Loucy (cell line): ENCODE measurements around the gene TOP3B.

ENCODE experiments used
- H2AFZ ChIP-seq: fragments of 200-600 bp; sonication (generic); 2 replicates; pipeline ENCODE4 v1.6.0; 2016; ENCODE audit warnings: antibody characterized with exemption, mild to moderate bottlenecking, low read length, moderate library complexity
- H3F3A ChIP-seq: fragments of 200-600 bp; 2 replicates; pipeline ENCODE4 v1.6.0; 2016; ENCODE audit warnings: antibody characterized with exemption, low read depth, mild to moderate bottlenecking
- H3K27me3 ChIP-seq: fragments of 200-600 bp; sonication (generic); 2 replicates; pipeline ENCODE4 v1.6.1; 2014; ENCODE audit warnings: low read length, mild to moderate bottlenecking; ENCODE audit not compliant: insufficient read depth, poor library complexity, severe bottlenecking
- H3K36me3 ChIP-seq: fragments of 200-600 bp; sonication (generic); 2 replicates; pipeline ENCODE4 v1.6.1; 2016; ENCODE audit warnings: low read length; ENCODE audit not compliant: insufficient read depth
- H3K4me1 ChIP-seq: fragments of 200-600 bp; sonication (generic); 2 replicates; pipeline ENCODE4 v1.5.1; 2014; ENCODE audit warnings: low read length, mild to moderate bottlenecking; ENCODE audit not compliant: insufficient read depth, poor library complexity, severe bottlenecking
- H3K4me2 ChIP-seq: fragments of 200-600 bp; sonication (generic); 2 replicates; pipeline ENCODE4 v1.6.0; 2014; ENCODE audit warnings: antibody characterized with exemption, low read length, low read depth, mild to moderate bottlenecking; ENCODE audit not compliant: poor library complexity, severe bottlenecking
- H3K4me3 ChIP-seq: fragments of 200-600 bp; sonication (generic); 2 replicates; pipeline ENCODE4 v1.5.1; 2014; ENCODE audit warnings: low read length, mild to moderate bottlenecking, mixed read lengths; ENCODE audit not compliant: poor library complexity, severe bottlenecking
- H3K79me2 ChIP-seq: fragments of 200-600 bp; sonication (generic); 2 replicates; pipeline ENCODE4 v1.6.1; 2014; ENCODE audit warnings: low read length; ENCODE audit not compliant: insufficient read depth
- H3K9ac ChIP-seq: fragments of 200-600 bp; sonication (generic); 2 replicates; pipeline ENCODE4 v1.6.0; 2014; ENCODE audit warnings: mild to moderate bottlenecking, low read depth, low read length, moderate library complexity; ENCODE audit not compliant: poor library complexity, severe bottlenecking
- H3K9me2 ChIP-seq: fragments of 200-600 bp; sonication (generic); replicated peaks from 2 replicates; pipeline ENCODE4 v1.6.1; 2016; ENCODE audit warnings: low read depth, low read length, mixed read lengths
- H3K9me3 ChIP-seq: fragments of 200-600 bp; sonication (generic); 2 replicates; pipeline ENCODE4 v1.6.1; 2014; ENCODE audit warnings: mild to moderate bottlenecking, antibody characterized with exemption, low read length, low read depth; ENCODE audit not compliant: insufficient read depth
- H4K20me1 ChIP-seq: fragments of 200-600 bp; sonication (generic); 2 replicates; pipeline ENCODE4 v1.6.0; 2014; ENCODE audit warnings: antibody characterized with exemption, low read length, mild to moderate bottlenecking; ENCODE audit not compliant: insufficient read depth, poor library complexity, severe bottlenecking
- EZH2phosphoT487 ChIP-seq: fragments of 200-600 bp; IDR thresholded peaks from 2 replicates; pipeline ENCODE4 v1.6.1; 2018; ENCODE audit warnings: antibody characterized with exemption, mild to moderate bottlenecking, moderate library complexity, borderline replicate concordance
- TF ChIP-seq, protein P1 (sequence below): fragments of 200-600 bp; sonication (generic); conservative IDR thresholded peaks from 2 replicates; pipeline ENCODE4 v1.5.1; 2014; ENCODE audit warnings: mild to moderate bottlenecking, antibody characterized with exemption, low read length

The TOP3B gene

DNA sequence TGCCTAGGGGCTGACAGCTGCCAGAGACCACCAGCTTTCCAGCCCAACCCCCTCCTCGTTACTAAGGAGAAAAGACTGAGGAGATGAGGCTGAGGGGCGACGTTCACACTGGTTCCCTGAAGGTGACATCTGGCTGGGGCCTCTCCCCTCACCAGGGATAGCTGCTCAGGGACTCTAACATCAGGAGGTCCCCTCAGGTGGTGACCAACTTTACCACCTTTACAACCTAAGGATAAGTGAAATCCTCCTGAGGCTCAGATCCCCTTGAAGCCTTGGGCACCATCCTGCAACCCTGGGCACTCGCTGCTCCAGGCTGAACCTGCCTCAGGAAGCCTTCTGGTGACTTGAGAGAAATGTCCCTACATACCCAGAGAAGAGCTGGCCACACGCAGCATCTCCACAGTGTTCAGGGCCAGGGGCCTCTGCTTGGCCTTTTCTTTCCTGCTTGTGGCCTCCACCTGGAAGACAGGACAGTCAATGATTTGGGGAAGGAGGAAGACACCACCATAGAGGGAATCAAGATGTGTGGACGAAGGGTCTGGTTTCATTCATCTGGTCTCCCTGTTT is 17.6 kb downstream of the TOP3B start:
- Histone ChIP-seq H3K9me2 (no peaks in the 10 kb centered on the region), H4K20me1 (no peaks in the 10 kb centered on the region), H3K9me3 (no peaks in the 10 kb centered on the region), H3K36me3 (peaks cover 24% of the 10 kb centered on the region; the same call in 1 of the 2 replicates), H3K9ac (no peak overlapping the region), H3K4me1 (no peaks in the 10 kb centered on the region), H3K4me3 (no peak overlapping the region), H3K79me2 (no peaks in the 10 kb centered on the region), H3K4me2 (no peak overlapping the region), H3F3A (no peaks in the 10 kb centered on the region), H2AFZ (no peak overlapping the region), H3K27me3 (no peaks in the 10 kb centered on the region)
- TF ChIP-seq, protein P1, sequence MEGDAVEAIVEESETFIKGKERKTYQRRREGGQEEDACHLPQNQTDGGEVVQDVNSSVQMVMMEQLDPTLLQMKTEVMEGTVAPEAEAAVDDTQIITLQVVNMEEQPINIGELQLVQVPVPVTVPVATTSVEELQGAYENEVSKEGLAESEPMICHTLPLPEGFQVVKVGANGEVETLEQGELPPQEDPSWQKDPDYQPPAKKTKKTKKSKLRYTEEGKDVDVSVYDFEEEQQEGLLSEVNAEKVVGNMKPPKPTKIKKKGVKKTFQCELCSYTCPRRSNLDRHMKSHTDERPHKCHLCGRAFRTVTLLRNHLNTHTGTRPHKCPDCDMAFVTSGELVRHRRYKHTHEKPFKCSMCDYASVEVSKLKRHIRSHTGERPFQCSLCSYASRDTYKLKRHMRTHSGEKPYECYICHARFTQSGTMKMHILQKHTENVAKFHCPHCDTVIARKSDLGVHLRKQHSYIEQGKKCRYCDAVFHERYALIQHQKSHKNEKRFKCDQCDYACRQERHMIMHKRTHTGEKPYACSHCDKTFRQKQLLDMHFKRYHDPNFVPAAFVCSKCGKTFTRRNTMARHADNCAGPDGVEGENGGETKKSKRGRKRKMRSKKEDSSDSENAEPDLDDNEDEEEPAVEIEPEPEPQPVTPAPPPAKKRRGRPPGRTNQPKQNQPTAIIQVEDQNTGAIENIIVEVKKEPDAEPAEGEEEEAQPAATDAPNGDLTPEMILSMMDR = no peak
- no peak for TF ChIP-seq EZH2phosphoT487

DNA sequence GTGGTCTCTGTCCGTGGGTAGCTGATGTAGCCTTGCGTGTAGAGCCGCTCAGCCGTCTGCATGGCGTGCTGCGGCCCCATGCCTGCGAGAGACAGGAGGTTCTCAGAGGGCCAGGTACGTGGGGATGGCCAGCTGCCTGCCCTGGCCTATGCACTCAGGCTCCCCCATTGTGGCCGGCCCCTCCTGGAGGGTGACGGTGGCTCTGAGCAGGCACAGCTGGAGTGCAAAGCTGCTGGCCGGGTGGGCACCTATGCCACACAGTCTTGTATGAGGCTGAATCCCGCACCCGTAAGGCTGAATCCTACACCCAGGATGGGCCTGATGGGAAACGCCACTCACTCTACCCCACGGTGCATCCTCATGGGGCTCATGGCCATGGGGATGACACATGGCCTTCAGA is 18.4 kb downstream of the TOP3B start:
- no peak overlapping the region for H3K9ac ChIP-seq
- H3F3A ChIP-seq = no peaks in the 10 kb centered on the region
- H3K4me1 ChIP-seq = no peaks in the 10 kb centered on the region
- TF ChIP-seq EZH2phosphoT487 = no peak
- TF ChIP-seq, protein P1 = no peak
- no peaks in the 10 kb centered on the region for H3K79me2 ChIP-seq
- H3K4me3 ChIP-seq = no peak overlapping the region
- H3K9me2 ChIP-seq = no peaks in the 10 kb centered on the region
- peaks cover 24% of the 10 kb centered on the region; the same call in 1 of the 2 replicates for H3K36me3 ChIP-seq
- no peak overlapping the region for H3K4me2 ChIP-seq
- no peak overlapping the region for H2AFZ ChIP-seq
- no peaks in the 10 kb centered on the region for H3K9me3 ChIP-seq
- H3K27me3 ChIP-seq = no peaks in the 10 kb centered on the region
- no peaks in the 10 kb centered on the region for H4K20me1 ChIP-seq

DNA sequence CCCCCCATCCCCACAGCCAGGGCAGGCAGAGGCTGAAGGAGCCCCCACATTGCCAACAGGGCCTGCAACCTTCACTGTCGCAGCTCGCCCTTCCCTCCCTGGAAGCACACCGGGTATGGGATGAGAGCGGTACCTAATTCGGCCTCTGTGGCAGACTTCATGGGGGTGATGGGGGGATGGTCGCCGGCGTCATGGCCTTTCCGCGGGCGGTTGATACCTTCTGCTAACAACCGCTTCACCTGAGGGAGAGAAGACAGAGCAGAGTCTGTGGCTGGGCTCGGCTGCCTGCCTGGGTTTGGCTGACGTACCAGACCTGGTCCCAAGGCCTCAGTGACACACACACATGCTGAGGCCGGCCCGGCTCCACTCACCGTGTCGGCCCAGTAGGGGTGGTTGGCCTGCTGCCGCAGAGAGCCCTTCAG is 18.8 kb downstream of the TOP3B start:
- Histone ChIP-seq H2AFZ (no peak overlapping the region), H3K4me3 (no peak overlapping the region), H3K9ac (no peak overlapping the region), H3K9me2 (no peaks in the 10 kb centered on the region), H3F3A (no peaks in the 10 kb centered on the region), H4K20me1 (no peaks in the 10 kb centered on the region), H3K9me3 (no peaks in the 10 kb centered on the region), H3K4me1 (no peaks in the 10 kb centered on the region), H3K79me2 (no peaks in the 10 kb centered on the region), H3K4me2 (no peak overlapping the region), H3K36me3 (peaks cover 24% of the 10 kb centered on the region; the same call in 1 of the 2 replicates), H3K27me3 (no peaks in the 10 kb centered on the region)
- TF ChIP-seq EZH2phosphoT487 = no peak
- TF ChIP-seq, protein P1 = no peak
